SK-N-SH treated with all-trans-retinoic acid at 6 μM for 48 hours (cell line): ENCODE measurements around the gene NXNL1.

Experiments used
- ATAC-seq: fragments of 200-7000 bp; cut with Tn5 transposase; 3 replicates; pipeline ENCODE4 v1.9.1; 2020; ENCODE audit warnings: mild to moderate bottlenecking, moderate library complexity
- ARNTL ChIP-seq: fragments of 450-650 bp; formaldehyde crosslinking; IDR thresholded peaks from 2 replicates; pipeline ENCODE4 v1.5.0; 2020; ENCODE audit warnings: low read depth, mild to moderate bottlenecking, moderate library complexity, borderline replicate concordance
- BACH2 ChIP-seq: fragments of 250-450 bp; sonication (Bioruptor Pico); IDR thresholded peaks from 2 replicates; pipeline ENCODE4 v1.9.0; 2021; ENCODE audit warnings: mild to moderate bottlenecking, borderline replicate concordance
- CSDC2 ChIP-seq: fragments of 250-450 bp; sonication (Bioruptor Pico); IDR thresholded peaks from 2 replicates; pipeline ENCODE4 v1.5.0; 2020; ENCODE audit warnings: mild to moderate bottlenecking, moderate library complexity
- ESRRG ChIP-seq: fragments of 250-450 bp; sonication (Bioruptor Pico); IDR thresholded peaks from 2 replicates; pipeline ENCODE4 v1.6.1; 2021; ENCODE audit warnings: mild to moderate bottlenecking
- GLIS3 ChIP-seq: fragments of 250-450 bp; sonication (Bioruptor Pico); IDR thresholded peaks from 2 replicates; pipeline ENCODE4 v1.5.0; 2020; ENCODE audit warnings: mild to moderate bottlenecking, moderate library complexity
- ISL1 ChIP-seq: fragments of 250-450 bp; sonication (Bioruptor Pico); IDR thresholded peaks from 2 replicates; pipeline ENCODE4 v2.1.2; 2022; ENCODE audit warnings: mild to moderate bottlenecking, moderate library complexity
- OSR1 ChIP-seq: fragments of 250-450 bp; sonication (Bioruptor Pico); IDR thresholded peaks from 2 replicates; pipeline ENCODE4 v1.8.0; 2022; ENCODE audit warnings: moderate library complexity, mild to moderate bottlenecking, inconsistent platforms
- PPARA ChIP-seq: fragments of 250-450 bp; sonication (Bioruptor Pico); IDR thresholded peaks from 2 replicates; pipeline ENCODE4 v1.5.0; 2020; ENCODE audit warnings: mild to moderate bottlenecking, borderline replicate concordance
- RARB ChIP-seq: fragments of 250-450 bp; sonication (Bioruptor Pico); IDR thresholded peaks from 2 replicates; pipeline ENCODE4 v1.8.0; 2021; ENCODE audit warnings: mild to moderate bottlenecking, moderate library complexity
- TCF4 ChIP-seq: fragments of 250-450 bp; sonication (Bioruptor Pico); IDR thresholded peaks from 2 replicates; pipeline ENCODE4 v1.8.0; 2021; ENCODE audit warnings: mild to moderate bottlenecking, moderate library complexity, borderline replicate concordance
- TOX ChIP-seq: fragments of 250-450 bp; sonication (Bioruptor Pico); IDR thresholded peaks from 2 replicates; pipeline ENCODE4 v1.8.0; 2021; ENCODE audit warnings: mild to moderate bottlenecking, moderate library complexity, borderline replicate concordance
- ZC3H10 ChIP-seq: fragments of 250-450 bp; sonication (Bioruptor Pico); IDR thresholded peaks from 2 replicates; pipeline ENCODE4 v1.5.1; 2021; ENCODE audit warnings: mild to moderate bottlenecking, moderate library complexity
- ZFP3 ChIP-seq: fragments of 250-450 bp; sonication (Bioruptor Pico); IDR thresholded peaks from 2 replicates; pipeline ENCODE4 v1.5.0; 2020; ENCODE audit warnings: mild to moderate bottlenecking, moderate library complexity
- ZNF565 ChIP-seq: fragments of 450-650 bp; formaldehyde crosslinking; conservative IDR thresholded peaks from 2 replicates; pipeline ENCODE4 v1.5.0; 2020; ENCODE audit warnings: low read depth, mild to moderate bottlenecking, moderate library complexity
- ZNF70 ChIP-seq: fragments of 450-650 bp; formaldehyde crosslinking; IDR thresholded peaks from 2 replicates; pipeline ENCODE4 v1.5.0; 2020; ENCODE audit warnings: mild to moderate bottlenecking, moderate library complexity
- ZNF8 ChIP-seq: fragments of 450-650 bp; formaldehyde crosslinking; IDR thresholded peaks from 2 replicates; pipeline ENCODE4 v1.5.0; 2020; ENCODE audit warnings: mild to moderate bottlenecking, moderate library complexity
- TF ChIP-seq, protein P1 (sequence below): fragments of 250-450 bp; sonication (Bioruptor Pico); IDR thresholded peaks from 2 replicates; pipeline ENCODE4 v1.8.0; 2020; ENCODE audit warnings: mild to moderate bottlenecking, moderate library complexity, borderline replicate concordance
- TF ChIP-seq, protein P2 (sequence below): fragments of 250-450 bp; sonication (Bioruptor Pico); IDR thresholded peaks from 2 replicates; pipeline ENCODE4 v1.5.1; 2020; ENCODE audit warnings: low read depth, mild to moderate bottlenecking, moderate library complexity
- TF ChIP-seq, protein P3 (sequence below): fragments of 250-450 bp; sonication (Bioruptor Pico); IDR thresholded peaks from 2 replicates; pipeline ENCODE4 v1.5.1; 2021; ENCODE audit warnings: mild to moderate bottlenecking, moderate library complexity

Gene NXNL1

DNA sequence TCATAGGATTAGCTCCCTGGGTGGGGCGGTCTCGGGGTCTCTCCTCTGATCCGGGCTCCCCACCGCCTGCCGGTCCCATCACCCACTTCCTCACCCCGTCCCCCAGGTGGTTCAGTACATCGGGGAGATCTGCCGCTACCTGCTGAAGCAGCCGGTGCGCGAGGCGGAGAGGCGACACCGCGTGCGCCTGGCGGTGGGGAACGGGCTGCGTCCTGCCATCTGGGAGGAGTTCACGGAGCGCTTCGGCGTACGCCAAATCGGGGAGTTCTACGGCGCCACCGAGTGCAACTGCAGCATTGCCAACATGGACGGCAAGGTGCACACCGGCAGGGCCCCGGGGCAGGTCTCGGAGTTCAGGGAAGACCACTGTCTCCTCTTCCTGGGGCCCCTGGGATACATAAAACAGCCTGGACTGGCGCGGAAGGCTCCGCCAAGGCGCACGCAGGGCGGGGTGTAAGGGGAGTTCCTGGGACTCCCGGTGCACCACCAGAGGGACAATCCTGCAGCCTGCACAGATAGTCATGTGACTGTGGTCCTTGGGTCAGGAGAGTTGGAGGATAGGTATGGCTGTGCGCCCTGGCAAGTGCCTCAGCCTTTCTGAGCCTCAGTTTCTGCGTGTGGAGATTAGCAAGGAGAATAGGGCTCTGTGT is 36.5 kb upstream of the NXNL1 start (continued):
- TF ChIP-seq, protein P1, sequence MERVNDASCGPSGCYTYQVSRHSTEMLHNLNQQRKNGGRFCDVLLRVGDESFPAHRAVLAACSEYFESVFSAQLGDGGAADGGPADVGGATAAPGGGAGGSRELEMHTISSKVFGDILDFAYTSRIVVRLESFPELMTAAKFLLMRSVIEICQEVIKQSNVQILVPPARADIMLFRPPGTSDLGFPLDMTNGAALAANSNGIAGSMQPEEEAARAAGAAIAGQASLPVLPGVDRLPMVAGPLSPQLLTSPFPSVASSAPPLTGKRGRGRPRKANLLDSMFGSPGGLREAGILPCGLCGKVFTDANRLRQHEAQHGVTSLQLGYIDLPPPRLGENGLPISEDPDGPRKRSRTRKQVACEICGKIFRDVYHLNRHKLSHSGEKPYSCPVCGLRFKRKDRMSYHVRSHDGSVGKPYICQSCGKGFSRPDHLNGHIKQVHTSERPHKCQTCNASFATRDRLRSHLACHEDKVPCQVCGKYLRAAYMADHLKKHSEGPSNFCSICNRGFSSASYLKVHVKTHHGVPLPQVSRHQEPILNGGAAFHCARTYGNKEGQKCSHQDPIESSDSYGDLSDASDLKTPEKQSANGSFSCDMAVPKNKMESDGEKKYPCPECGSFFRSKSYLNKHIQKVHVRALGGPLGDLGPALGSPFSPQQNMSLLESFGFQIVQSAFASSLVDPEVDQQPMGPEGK (CRISPR knock-in tag): no peak
- no peak for TF ChIP-seq ZNF70 (CRISPR knock-in tag)

DNA sequence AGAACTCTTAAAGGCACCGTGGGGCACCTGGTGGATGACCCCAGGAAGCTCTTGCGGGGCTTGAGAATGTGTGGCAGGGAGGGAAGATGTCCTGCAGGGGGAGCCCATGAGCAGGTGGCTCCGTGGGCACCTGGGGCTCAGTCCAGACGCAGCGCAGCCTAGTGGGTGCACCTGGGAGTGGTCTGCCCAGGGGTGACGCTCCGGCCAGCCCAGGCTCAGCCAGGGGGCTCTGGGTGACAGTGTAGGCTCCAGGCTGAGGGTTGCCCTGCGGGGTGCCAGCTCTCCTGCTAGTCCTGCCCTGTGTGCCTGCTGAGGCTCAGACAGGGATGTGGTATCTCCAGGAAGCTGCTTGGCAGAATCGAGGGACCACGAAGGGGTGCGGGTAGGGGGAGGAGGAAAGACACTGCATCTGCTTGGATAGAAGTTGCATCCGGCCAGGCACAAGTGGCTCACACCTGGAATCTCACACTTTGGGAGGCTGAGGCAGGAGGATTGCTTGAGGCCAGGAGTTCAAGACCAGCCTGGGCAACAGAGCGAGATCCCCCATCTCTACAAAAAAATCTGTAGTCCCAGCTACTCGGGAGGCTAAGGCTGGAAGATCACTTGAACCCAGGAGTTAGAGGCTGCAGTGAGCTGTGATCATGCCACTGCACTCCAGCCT is 35.7 kb upstream of the NXNL1 start:
- peak; percentile 90 for ATAC-seq
- TF ChIP-seq ZNF8 (CRISPR knock-in tag) (no peak), RARB (CRISPR knock-in tag) (no peak), ARNTL (CRISPR knock-in tag) (no peak), OSR1 (no peak), GLIS3 (no peak), ZC3H10 (no peak), CSDC2 (CRISPR knock-in tag) (no peak), TCF4 (CRISPR knock-in tag) (no peak), ESRRG (CRISPR knock-in tag) (no peak), TOX (CRISPR knock-in tag) (no peak), ZFP3 (CRISPR knock-in tag) (no peak), ZNF565 (CRISPR knock-in tag) (no peak), BACH2 (no peak), PPARA (CRISPR knock-in tag) (no peak)
- TF ChIP-seq, protein P1 (CRISPR knock-in tag): no peak
- TF ChIP-seq, protein P2, sequence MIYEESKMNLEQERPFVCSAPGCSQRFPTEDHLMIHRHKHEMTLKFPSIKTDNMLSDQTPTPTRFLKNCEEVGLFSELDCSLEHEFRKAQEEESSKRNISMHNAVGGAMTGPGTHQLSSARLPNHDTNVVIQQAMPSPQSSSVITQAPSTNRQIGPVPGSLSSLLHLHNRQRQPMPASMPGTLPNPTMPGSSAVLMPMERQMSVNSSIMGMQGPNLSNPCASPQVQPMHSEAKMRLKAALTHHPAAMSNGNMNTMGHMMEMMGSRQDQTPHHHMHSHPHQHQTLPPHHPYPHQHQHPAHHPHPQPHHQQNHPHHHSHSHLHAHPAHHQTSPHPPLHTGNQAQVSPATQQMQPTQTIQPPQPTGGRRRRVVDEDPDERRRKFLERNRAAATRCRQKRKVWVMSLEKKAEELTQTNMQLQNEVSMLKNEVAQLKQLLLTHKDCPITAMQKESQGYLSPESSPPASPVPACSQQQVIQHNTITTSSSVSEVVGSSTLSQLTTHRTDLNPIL (CRISPR knock-in tag): no peak

DNA sequence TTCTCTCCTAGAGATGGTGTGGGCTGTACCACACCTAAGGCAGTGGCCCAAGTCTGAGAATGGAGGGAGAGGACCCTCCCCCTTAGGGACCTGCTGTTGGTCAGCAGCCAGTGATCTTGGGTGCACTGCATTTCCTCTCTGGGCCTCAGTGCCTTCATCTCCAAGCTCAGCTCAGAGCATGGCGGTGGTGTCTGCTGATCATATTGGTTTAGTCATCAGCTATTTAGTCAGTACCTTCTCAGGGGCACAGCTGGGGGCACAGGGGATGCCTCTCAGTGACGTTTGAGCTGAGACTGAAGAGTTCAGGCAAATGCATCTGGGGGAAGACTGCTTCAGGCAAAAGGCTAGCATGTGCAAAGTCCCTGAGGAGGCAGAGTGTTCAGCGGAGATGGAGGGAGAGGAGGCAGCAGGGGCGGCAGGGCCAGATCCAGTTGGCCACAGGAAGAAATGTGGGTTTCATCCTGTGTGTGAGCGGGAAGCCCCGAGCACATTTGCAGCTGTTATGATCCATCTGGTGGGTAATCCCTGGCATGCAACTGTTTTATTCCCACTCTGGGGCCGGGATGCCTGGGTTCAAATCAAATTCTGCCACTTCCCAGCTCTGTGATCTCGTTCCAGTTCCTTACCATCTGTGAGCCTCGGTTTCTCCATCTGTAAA is 35.0 kb upstream of the NXNL1 start:
- ATAC-seq: no peak

More for the DNA sequence above, 35.0 kb upstream of the NXNL1 start:
- TF ChIP-seq ISL1 (CRISPR knock-in tag) (no peak), PPARA (CRISPR knock-in tag) (no peak), ZNF70 (CRISPR knock-in tag) (no peak), TCF4 (CRISPR knock-in tag) (no peak), ZNF565 (CRISPR knock-in tag) (no peak), OSR1 (no peak), CSDC2 (CRISPR knock-in tag) (no peak), ARNTL (CRISPR knock-in tag) (no peak)
- TF ChIP-seq, protein P1 (CRISPR knock-in tag): no peak
- TF ChIP-seq, protein P3, sequence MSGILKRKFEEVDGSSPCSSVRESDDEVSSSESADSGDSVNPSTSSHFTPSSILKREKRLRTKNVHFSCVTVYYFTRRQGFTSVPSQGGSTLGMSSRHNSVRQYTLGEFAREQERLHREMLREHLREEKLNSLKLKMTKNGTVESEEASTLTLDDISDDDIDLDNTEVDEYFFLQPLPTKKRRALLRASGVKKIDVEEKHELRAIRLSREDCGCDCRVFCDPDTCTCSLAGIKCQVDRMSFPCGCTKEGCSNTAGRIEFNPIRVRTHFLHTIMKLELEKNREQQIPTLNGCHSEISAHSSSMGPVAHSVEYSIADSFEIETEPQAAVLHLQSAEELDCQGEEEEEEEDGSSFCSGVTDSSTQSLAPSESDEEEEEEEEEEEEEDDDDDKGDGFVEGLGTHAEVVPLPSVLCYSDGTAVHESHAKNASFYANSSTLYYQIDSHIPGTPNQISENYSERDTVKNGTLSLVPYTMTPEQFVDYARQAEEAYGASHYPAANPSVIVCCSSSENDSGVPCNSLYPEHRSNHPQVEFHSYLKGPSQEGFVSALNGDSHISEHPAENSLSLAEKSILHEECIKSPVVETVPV (CRISPR knock-in tag): no peak
- TF ChIP-seq, protein P2 (CRISPR knock-in tag): no peak
